Natural killer cell (primary cell): ENCODE measurements around the gene VRTN. TPM values are rescaled to one million over a fixed set of nuclear protein-coding genes. Genes with fewer than 3 reads are reported as not detected.
A peak's percentile ranks its signal among the peaks of the same experiment; 100 is the strongest.

Experiments
- ATAC-seq, 3 donors: fragments of 150-1000 bp in 2 of 3; fragments of 200-7000 bp in 1 of 3; cut with Tn5 transposase; 1 replicate in 1 of 3; 2 replicates in 2 of 3; pipeline ENCODE4 v1.10.0; 2021; ENCODE audit warnings: mild to moderate bottlenecking in 2 of 3, moderate library complexity in 2 of 3
- DNase-seq, 2 donors: peaks; one replicate each; pipeline versions ENCODE4 v3.0.0 to v3.0.0-alpha.2; 2013 to 2021; ENCODE audit warnings: mixed read lengths in 1 of 2
- H3K27ac ChIP-seq: one replicate; pipeline ENCODE4 v1.5.1; 2013; ENCODE audit warnings: mild to moderate bottlenecking, low read length
- H3K27me3 ChIP-seq: one replicate; pipeline ENCODE4 v1.6.1; 2013; ENCODE audit warnings: low read length; ENCODE audit not compliant: control insufficient read depth, insufficient read depth
- H3K36me3 ChIP-seq: one replicate; pipeline ENCODE4 v1.6.1; 2013; ENCODE audit warnings: low read length; ENCODE audit not compliant: control insufficient read depth, insufficient read depth
- H3K4me1 ChIP-seq: one replicate; pipeline ENCODE4 v1.6.1; 2013; ENCODE audit warnings: low read length; ENCODE audit not compliant: control insufficient read depth, insufficient read depth
- H3K4me3 ChIP-seq: one replicate; pipeline ENCODE4 v1.5.1; 2013; ENCODE audit warnings: low read length
- H3K9me3 ChIP-seq: one replicate; pipeline ENCODE4 v1.6.1; 2013; ENCODE audit warnings: low read length; ENCODE audit not compliant: control insufficient read depth, insufficient read depth
- H3K27ac Mint-ChIP-seq, 2 donors: one replicate each; pipeline ENCODE4 v1.8.0; 2022; ENCODE audit warnings: mild to moderate bottlenecking in 2 of 2, mixed read lengths in 2 of 2, moderate library complexity in 1 of 2
- H3K27me3 Mint-ChIP-seq, 2 donors: one replicate each; pipeline ENCODE4 v1.8.0; 2022; ENCODE audit warnings: low read depth in 2 of 2, mixed read lengths in 2 of 2
- H3K36me3 Mint-ChIP-seq: one replicate; pipeline ENCODE4 v1.8.0; 2022; ENCODE audit warnings: mixed read lengths
- H3K4me1 Mint-ChIP-seq, 2 donors: one replicate each; pipeline ENCODE4 v1.8.0; 2022; ENCODE audit warnings: mixed read lengths in 2 of 2
- H3K4me3 Mint-ChIP-seq: one replicate; pipeline ENCODE4 v1.8.0; 2022; ENCODE audit warnings: mild to moderate bottlenecking, moderate library complexity, mixed read lengths
- H3K9me3 Mint-ChIP-seq, 2 donors: one replicate each; pipeline ENCODE4 v1.8.0; 2022; ENCODE audit warnings: mixed read lengths in 2 of 2
- WGBS: methylation state at CpG from one replicate; pipeline ENCODE4 v1.1.7; 2013; ENCODE audit warnings: missing lambda C conversion rate; ENCODE audit not compliant: insufficient coverage; 5-methylcytosine and 5-hydroxymethylcytosine counted together
- intact Hi-C: fragments of 100-400 bp; cut with micrococcal nuclease; formaldehyde crosslinking; loops from one replicate; pipeline ENCODE4 v1.14.2; 2022
- total RNA-seq, 4 donors: library from RNA; stranded (reverse); fragments of 120-200 nt in 1 of 4; gene quantifications; one replicate each; pipeline versions ENCODE4 v1.2.3 to v1.2.4, GENCODE V29; 2013 to 2022
- TF ChIP-seq, protein P1 (sequence below): fragments of 200-600 bp; IDR thresholded peaks from one replicate; pipeline ENCODE4 v1.8.0; 2022; ENCODE audit warnings: antibody characterized with exemption

Gene VRTN
- total RNA-seq, 3 donors from 2014 or later (not counting 1 experiment from before 2014, with no cell fraction given) = not detected

- Histone ChIP-seq H3K36me3 (no peaks in the 10 kb centered on the region), H3K4me1 (no peaks in the 10 kb centered on the region), H3K27me3 (no peaks in the 10 kb centered on the region), H3K9me3 (no peaks in the 10 kb centered on the region), H3K27ac (no peak overlapping the region), H3K4me3 (no peak overlapping the region)
- H3K27me3 Mint-ChIP-seq = peaks cover 0 to 7% of the 10 kb centered on the region in 2 donors
- intact Hi-C loops = no loop called here
- H3K4me1 Mint-ChIP-seq = no peaks in the 10 kb centered on the region
- no peaks in the 10 kb centered on the region for H3K9me3 Mint-ChIP-seq
- 99% methylated on average over 4 of the region's 4 CpGs for WGBS
- TF ChIP-seq, protein P1, sequence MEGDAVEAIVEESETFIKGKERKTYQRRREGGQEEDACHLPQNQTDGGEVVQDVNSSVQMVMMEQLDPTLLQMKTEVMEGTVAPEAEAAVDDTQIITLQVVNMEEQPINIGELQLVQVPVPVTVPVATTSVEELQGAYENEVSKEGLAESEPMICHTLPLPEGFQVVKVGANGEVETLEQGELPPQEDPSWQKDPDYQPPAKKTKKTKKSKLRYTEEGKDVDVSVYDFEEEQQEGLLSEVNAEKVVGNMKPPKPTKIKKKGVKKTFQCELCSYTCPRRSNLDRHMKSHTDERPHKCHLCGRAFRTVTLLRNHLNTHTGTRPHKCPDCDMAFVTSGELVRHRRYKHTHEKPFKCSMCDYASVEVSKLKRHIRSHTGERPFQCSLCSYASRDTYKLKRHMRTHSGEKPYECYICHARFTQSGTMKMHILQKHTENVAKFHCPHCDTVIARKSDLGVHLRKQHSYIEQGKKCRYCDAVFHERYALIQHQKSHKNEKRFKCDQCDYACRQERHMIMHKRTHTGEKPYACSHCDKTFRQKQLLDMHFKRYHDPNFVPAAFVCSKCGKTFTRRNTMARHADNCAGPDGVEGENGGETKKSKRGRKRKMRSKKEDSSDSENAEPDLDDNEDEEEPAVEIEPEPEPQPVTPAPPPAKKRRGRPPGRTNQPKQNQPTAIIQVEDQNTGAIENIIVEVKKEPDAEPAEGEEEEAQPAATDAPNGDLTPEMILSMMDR = no peak
- H3K36me3 Mint-ChIP-seq = no peaks in the 10 kb centered on the region
- no peak overlapping the region for H3K4me3 Mint-ChIP-seq
- no peak overlapping the region for H3K27ac Mint-ChIP-seq
- ATAC-seq (no peak), DNase-seq (no peak)
These were observed 33.7 kb upstream of the VRTN start for GRCh38 chr14:74314576-74314975.

GRCh38 chr14:74324931-74325361 lies 23.3 kb upstream of the VRTN start:
- TF ChIP-seq, protein P1 = peak; percentile 52
- Histone ChIP-seq H3K36me3 (no peaks in the 10 kb centered on the region), H3K27ac (no peak overlapping the region), H3K4me3 (no peak overlapping the region), H3K9me3 (no peaks in the 10 kb centered on the region), H3K27me3 (no peaks in the 10 kb centered on the region), H3K4me1 (no peaks in the 10 kb centered on the region)
- intact Hi-C loops = no loop called here
- ATAC-seq = no peak
- Mint-ChIP-seq H3K9me3 (no peaks in the 10 kb centered on the region), H3K4me3 (no peak overlapping the region), H3K4me1 (no peaks in the 10 kb centered on the region), H3K36me3 (no peaks in the 10 kb centered on the region), H3K27ac (no peak overlapping the region), H3K27me3 (peaks cover 9 to 12% of the 10 kb centered on the region in 2 donors)
- WGBS = 68% methylated on average over 3 of the region's 3 CpGs
- DNase-seq = peak in 1 of 2 donors; percentile 15

DNA sequence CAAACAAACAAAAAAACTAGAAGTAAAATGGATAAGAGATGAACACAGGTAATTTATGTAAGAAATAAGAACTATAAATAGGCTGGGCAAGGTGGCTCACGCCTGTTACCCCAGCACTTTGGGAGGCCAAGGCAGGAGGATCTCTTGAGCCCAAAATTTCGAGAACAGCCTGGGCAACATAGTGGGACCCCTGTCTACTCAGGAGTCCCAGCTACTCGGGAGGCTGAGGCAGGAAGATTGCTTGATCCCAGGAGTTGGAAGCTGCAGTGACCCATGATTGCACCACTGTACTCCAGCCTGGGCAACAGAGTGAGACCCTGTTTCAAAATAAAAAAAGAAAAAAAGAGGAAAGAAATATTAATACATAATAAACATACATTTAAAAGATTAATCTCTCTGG lies 22.8 kb upstream of the VRTN start:
- Histone ChIP-seq H3K9me3 (no peaks in the 10 kb centered on the region), H3K27ac (no peak overlapping the region), H3K36me3 (no peaks in the 10 kb centered on the region), H3K27me3 (no peaks in the 10 kb centered on the region), H3K4me1 (no peaks in the 10 kb centered on the region), H3K4me3 (no peak overlapping the region)
- TF ChIP-seq, protein P1 = no peak
- H3K36me3 Mint-ChIP-seq = no peaks in the 10 kb centered on the region
- WGBS = 79% methylated on average over 3 of the region's 3 CpGs
- no peak for ATAC-seq
- intact Hi-C loops = no loop called here
- peaks cover 9 to 12% of the 10 kb centered on the region in 2 donors for H3K27me3 Mint-ChIP-seq
- DNase-seq = no peak
- no peak overlapping the region for H3K27ac Mint-ChIP-seq
- H3K9me3 Mint-ChIP-seq = no peaks in the 10 kb centered on the region
- no peak overlapping the region for H3K4me3 Mint-ChIP-seq
- no peaks in the 10 kb centered on the region for H3K4me1 Mint-ChIP-seq
